DND-41 (cell line): ENCODE measurements around the gene FCAMR.
A peak's percentile ranks its signal among the peaks of the same experiment; 100 is the strongest.

Experiments used
- ATAC-seq: fragments of 200-7000 bp; cut with Tn5 transposase; 3 replicates; pipeline ENCODE4 v1.9.1; 2021; ENCODE audit warnings: low read depth; ENCODE audit not compliant: insufficient read depth
- DNase-seq: peaks from one replicate; pipeline ENCODE4 v3.0.0-alpha.2; 2020
- H2AFZ ChIP-seq: 2 replicates; pipeline ENCODE4 v1.6.0; 2012; ENCODE audit warnings: low read depth, low read length
- H3K27ac ChIP-seq: 2 replicates; pipeline ENCODE4 v1.5.1; 2012; ENCODE audit warnings: low read length, inconsistent platforms
- H3K27me3 ChIP-seq: fragments of 200-600 bp; sonication (generic); 2 replicates; pipeline ENCODE4 v1.6.0; 2012; ENCODE audit warnings: low read length, mild to moderate bottlenecking, inconsistent platforms; ENCODE audit not compliant: insufficient read depth, poor library complexity
- H3K36me3 ChIP-seq: 2 replicates; pipeline ENCODE4 v1.5.1; 2012; ENCODE audit warnings: low read length, inconsistent platforms; ENCODE audit not compliant: insufficient read depth
- H3K4me1 ChIP-seq: 2 replicates; pipeline ENCODE4 v1.5.1; 2012; ENCODE audit warnings: mild to moderate bottlenecking, low read length; ENCODE audit not compliant: insufficient read depth
- H3K4me2 ChIP-seq: 2 replicates; pipeline ENCODE4 v1.6.0; 2012; ENCODE audit warnings: mild to moderate bottlenecking, moderate library complexity, low read length, inconsistent platforms; ENCODE audit not compliant: insufficient read depth
- H3K4me3 ChIP-seq, 2 experiments: fragments of 200-600 bp in 1 of 2; shearing (Covaris generic) in 1 of 2; 2 replicates each; pipeline ENCODE4 v1.5.1; 2012 to 2016; ENCODE audit warnings: inconsistent platforms in 2 of 2, low read length in 2 of 2, mild to moderate bottlenecking in 2 of 2, low read depth in 1 of 2, moderate library complexity in 1 of 2
- H3K79me2 ChIP-seq: 2 replicates; pipeline ENCODE4 v1.6.0; 2012; ENCODE audit warnings: low read length, inconsistent platforms; ENCODE audit not compliant: insufficient read depth
- H3K9ac ChIP-seq: 2 replicates; pipeline ENCODE4 v1.6.0; 2012; ENCODE audit warnings: low read depth, mild to moderate bottlenecking, inconsistent platforms, low read length, moderate library complexity
- H3K9me3 ChIP-seq: 2 replicates; pipeline ENCODE4 v1.5.1; 2012; ENCODE audit warnings: low read length, moderate library complexity, mild to moderate bottlenecking, inconsistent platforms; ENCODE audit not compliant: insufficient read depth, severe bottlenecking
- H4K20me1 ChIP-seq: 2 replicates; pipeline ENCODE4 v1.6.0; 2012; ENCODE audit warnings: low read length; ENCODE audit not compliant: insufficient read depth
- EZH2 ChIP-seq: IDR thresholded peaks from 3 replicates; pipeline ENCODE4 v1.6.1; 2012; ENCODE audit warnings: borderline replicate concordance, low read depth, mild to moderate bottlenecking, moderate library complexity, low read length, inconsistent platforms; ENCODE audit not compliant: severe bottlenecking
- TF ChIP-seq, protein P1 (sequence below): IDR thresholded peaks from 2 replicates; pipeline ENCODE4 v1.5.1; 2012; ENCODE audit warnings: borderline replicate concordance, low read length, moderate library complexity, mild to moderate bottlenecking; ENCODE audit not compliant: poor library complexity, severe bottlenecking; ENCODE audit errors: extremely low read depth

The FCAMR gene

GRCh38 chr1:207006083-207006482 lies 35.8 kb upstream of the FCAMR start:
- Histone ChIP-seq H3K9me3 (no peaks in the 10 kb centered on the region), H3K36me3 (no peaks in the 10 kb centered on the region), H3K4me3 (no peak overlapping the region), H3K9ac (no peak overlapping the region), H3K27ac (no peak overlapping the region), H3K79me2 (no peaks in the 10 kb centered on the region), H3K4me1 (no peaks in the 10 kb centered on the region), H4K20me1 (no peaks in the 10 kb centered on the region), H2AFZ (no peak overlapping the region), H3K27me3 (peaks cover 21% of the 10 kb centered on the region), H3K4me2 (no peak overlapping the region)
- no peak for TF ChIP-seq EZH2
- TF ChIP-seq, protein P1, sequence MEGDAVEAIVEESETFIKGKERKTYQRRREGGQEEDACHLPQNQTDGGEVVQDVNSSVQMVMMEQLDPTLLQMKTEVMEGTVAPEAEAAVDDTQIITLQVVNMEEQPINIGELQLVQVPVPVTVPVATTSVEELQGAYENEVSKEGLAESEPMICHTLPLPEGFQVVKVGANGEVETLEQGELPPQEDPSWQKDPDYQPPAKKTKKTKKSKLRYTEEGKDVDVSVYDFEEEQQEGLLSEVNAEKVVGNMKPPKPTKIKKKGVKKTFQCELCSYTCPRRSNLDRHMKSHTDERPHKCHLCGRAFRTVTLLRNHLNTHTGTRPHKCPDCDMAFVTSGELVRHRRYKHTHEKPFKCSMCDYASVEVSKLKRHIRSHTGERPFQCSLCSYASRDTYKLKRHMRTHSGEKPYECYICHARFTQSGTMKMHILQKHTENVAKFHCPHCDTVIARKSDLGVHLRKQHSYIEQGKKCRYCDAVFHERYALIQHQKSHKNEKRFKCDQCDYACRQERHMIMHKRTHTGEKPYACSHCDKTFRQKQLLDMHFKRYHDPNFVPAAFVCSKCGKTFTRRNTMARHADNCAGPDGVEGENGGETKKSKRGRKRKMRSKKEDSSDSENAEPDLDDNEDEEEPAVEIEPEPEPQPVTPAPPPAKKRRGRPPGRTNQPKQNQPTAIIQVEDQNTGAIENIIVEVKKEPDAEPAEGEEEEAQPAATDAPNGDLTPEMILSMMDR: no peak
- DNase-seq: no peak
- no peak for ATAC-seq

GRCh38 chr1:207004931-207005830 lies 34.9 kb upstream of the FCAMR start:
- Histone ChIP-seq H3K4me2 (no peak overlapping the region), H2AFZ (no peak overlapping the region), H3K36me3 (no peaks in the 10 kb centered on the region), H3K27me3 (peaks cover 17% of the 10 kb centered on the region), H3K27ac (no peak overlapping the region), H3K4me1 (no peaks in the 10 kb centered on the region), H3K9ac (no peak overlapping the region), H3K79me2 (no peaks in the 10 kb centered on the region), H3K9me3 (no peaks in the 10 kb centered on the region), H3K4me3 (no peak overlapping the region), H4K20me1 (no peaks in the 10 kb centered on the region)
- peak; percentile 52 for DNase-seq
- TF ChIP-seq EZH2: no peak
- TF ChIP-seq, protein P1: peak; percentile 89
- peak; percentile 85 for ATAC-seq

DNA sequence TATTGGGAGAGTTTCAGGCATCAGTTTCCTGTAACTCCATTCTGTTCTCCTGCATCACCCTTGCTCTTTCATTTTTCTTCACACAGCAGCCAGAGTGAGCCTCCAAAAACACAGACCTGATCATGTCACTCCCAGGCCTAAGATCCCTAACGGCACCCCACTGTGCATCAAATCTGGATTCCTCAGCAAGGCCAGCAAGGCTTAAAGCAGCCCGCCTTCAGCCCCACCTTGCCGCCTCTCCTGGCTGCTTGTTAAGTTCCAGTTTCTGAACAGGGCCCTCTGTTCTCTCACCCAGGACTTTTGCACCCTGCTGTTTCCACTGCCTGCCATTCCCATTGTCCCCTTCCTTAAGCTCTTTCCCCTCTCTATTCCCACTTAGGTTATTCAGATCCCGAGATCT lies 33.0 kb upstream of the FCAMR start:
- Histone ChIP-seq H3K4me3 (no peak overlapping the region), H3K9me3 (no peaks in the 10 kb centered on the region), H3K4me2 (no peak overlapping the region), H3K4me1 (no peaks in the 10 kb centered on the region), H3K27me3 (peaks cover 6% of the 10 kb centered on the region), H4K20me1 (no peaks in the 10 kb centered on the region), H3K79me2 (no peaks in the 10 kb centered on the region), H2AFZ (no peak overlapping the region), H3K27ac (no peak overlapping the region), H3K36me3 (no peaks in the 10 kb centered on the region), H3K9ac (no peak overlapping the region)
- no peak for TF ChIP-seq EZH2
- TF ChIP-seq, protein P1: no peak
- no peak for ATAC-seq
- no peak for DNase-seq
